Measurements from ENCODE around the gene PSME3IP1. TPM values are rescaled to one million over a fixed set of nuclear protein-coding genes. Genes with fewer than 3 reads are reported as not detected.

The PSME3IP1 gene
- polyA plus RNA-seq, 3 donors = 75.4 to 133 (median 78.6) TPM

DNA sequence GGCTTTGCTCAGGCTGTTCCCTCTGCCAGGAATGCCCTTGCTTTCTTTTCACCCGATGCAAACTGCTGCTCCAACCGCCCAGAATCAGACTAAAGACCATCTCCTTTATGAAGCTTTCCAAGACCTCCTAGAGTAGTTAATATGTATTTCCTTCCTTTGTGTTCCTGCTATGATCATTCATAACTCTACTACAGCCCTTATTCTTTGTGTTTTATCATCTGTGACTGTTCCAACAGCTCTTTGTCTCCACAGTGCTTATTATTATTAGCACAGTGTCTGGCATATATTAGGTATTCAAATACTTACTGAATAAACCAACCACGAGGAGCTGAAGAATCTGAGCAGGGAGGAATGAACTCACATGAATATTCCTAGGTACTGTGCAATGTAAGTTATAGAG is 7.6 kb downstream of the PSME3IP1 start:
- Mint-ChIP-seq H3K9me3 (no peaks in the 10 kb centered on the region), H3K4me3 (no peak overlapping the region), H3K4me1 (peaks cover 2% of the 10 kb centered on the region), H3K36me3 (peaks cover 22 to 42% of the 10 kb centered on the region in 2 donors), H3K27me3 (ENCODE audit: low read depth in 3 of 3) (peaks cover 0 to 1% (median 0%) of the 10 kb centered on the region in 3 donors), H3K27ac (peak overlapping the region in 1 of 7 donors; percentile 2)
- no peak overlapping the region for H2AFZ ChIP-seq (ENCODE audit: insufficient read depth, low read depth, low read length, poor library complexity, severe bottlenecking)
- WGBS (ENCODE audit: insufficient coverage) = no CpG with 5 or more reads among the region's 3 CpGs
- peaks cover 16 to 65% of the 10 kb centered on the region in 2 donors for H3K36me3 ChIP-seq (replicated peaks in 1 of 2; ENCODE audit: control insufficient read depth in 1 of 2, insufficient read depth in 2 of 2, low read length in 2 of 2)
- no peaks in the 10 kb centered on the region for H3K4me1 ChIP-seq (ENCODE audit: control insufficient read depth in 1 of 2, insufficient read depth in 2 of 2, low read length in 2 of 2)
- no peaks in the 10 kb centered on the region for H3K9me3 ChIP-seq (replicated peaks in 1 of 2; ENCODE audit: control insufficient read depth in 1 of 2, insufficient read depth in 1 of 2, low read length in 2 of 2)
- peaks cover 68% of the 10 kb centered on the region for H3K79me2 ChIP-seq (ENCODE audit: insufficient read depth, low read length)
- peaks cover 38% of the 10 kb centered on the region for H4K20me1 ChIP-seq (ENCODE audit: insufficient read depth, low read length)
- DNase-seq = no peak
- TF ChIP-seq, protein P1, sequence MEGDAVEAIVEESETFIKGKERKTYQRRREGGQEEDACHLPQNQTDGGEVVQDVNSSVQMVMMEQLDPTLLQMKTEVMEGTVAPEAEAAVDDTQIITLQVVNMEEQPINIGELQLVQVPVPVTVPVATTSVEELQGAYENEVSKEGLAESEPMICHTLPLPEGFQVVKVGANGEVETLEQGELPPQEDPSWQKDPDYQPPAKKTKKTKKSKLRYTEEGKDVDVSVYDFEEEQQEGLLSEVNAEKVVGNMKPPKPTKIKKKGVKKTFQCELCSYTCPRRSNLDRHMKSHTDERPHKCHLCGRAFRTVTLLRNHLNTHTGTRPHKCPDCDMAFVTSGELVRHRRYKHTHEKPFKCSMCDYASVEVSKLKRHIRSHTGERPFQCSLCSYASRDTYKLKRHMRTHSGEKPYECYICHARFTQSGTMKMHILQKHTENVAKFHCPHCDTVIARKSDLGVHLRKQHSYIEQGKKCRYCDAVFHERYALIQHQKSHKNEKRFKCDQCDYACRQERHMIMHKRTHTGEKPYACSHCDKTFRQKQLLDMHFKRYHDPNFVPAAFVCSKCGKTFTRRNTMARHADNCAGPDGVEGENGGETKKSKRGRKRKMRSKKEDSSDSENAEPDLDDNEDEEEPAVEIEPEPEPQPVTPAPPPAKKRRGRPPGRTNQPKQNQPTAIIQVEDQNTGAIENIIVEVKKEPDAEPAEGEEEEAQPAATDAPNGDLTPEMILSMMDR (IDR thresholded peaks at IDR 0.05) = no peak
- no peak overlapping the region for H3K4me2 ChIP-seq (replicated peaks; ENCODE audit: extremely low read depth, low read length, poor library complexity, severe bottlenecking)
- intact Hi-C loops (cut with micrococcal nuclease) = no loop called here
- no peak overlapping the region for H3K27ac ChIP-seq (ENCODE audit: low read depth in 1 of 2, low read length in 2 of 2)
- H3K4me3 ChIP-seq (replicated peaks in 1 of 3; ENCODE audit: low read depth in 2 of 3, low read length in 3 of 3) = no peak overlapping the region
- H3K9ac ChIP-seq (ENCODE audit: insufficient read depth, low read length, poor library complexity, severe bottlenecking) = no peak overlapping the region
- no peaks in the 10 kb centered on the region for H3K27me3 ChIP-seq (ENCODE audit: control insufficient read depth in 2 of 2, insufficient read depth in 2 of 2, low read length in 2 of 2)

DNA sequence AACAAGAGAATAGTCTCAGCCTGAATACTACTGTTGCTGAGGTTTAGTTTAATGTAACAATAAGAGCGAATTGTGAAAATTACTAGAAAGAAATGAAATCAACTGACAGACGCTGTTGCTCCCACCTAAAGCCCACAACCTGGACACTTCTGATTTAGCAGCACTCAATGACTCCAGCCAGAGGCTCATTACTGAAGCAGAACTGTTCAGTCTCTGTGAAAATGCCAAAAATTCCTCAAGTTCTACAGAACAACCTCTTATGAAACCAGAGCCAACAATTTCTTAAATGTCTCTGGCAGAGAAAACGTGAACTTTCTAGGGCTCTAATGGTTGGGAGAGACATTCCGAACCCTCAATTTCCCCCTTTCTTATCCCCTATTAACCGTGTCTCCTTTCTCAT is 9.9 kb downstream of the PSME3IP1 start:
- Histone ChIP-seq H3K4me3 (replicated peaks in 1 of 3; ENCODE audit: low read depth in 2 of 3, low read length in 3 of 3) (no peak overlapping the region), H3K36me3 (replicated peaks in 1 of 2; ENCODE audit: control insufficient read depth in 1 of 2, insufficient read depth in 2 of 2, low read length in 2 of 2) (peaks cover 39 to 82% of the 10 kb centered on the region in 2 donors), H4K20me1 (ENCODE audit: insufficient read depth, low read length) (peaks cover 20% of the 10 kb centered on the region), H3K4me1 (ENCODE audit: control insufficient read depth in 1 of 2, insufficient read depth in 2 of 2, low read length in 2 of 2) (no peaks in the 10 kb centered on the region), H3K9ac (ENCODE audit: insufficient read depth, low read length, poor library complexity, severe bottlenecking) (no peak overlapping the region), H3K79me2 (ENCODE audit: insufficient read depth, low read length) (peaks cover 45% of the 10 kb centered on the region), H3K9me3 (replicated peaks in 1 of 2; ENCODE audit: control insufficient read depth in 1 of 2, insufficient read depth in 1 of 2, low read length in 2 of 2) (no peaks in the 10 kb centered on the region), H2AFZ (ENCODE audit: insufficient read depth, low read depth, low read length, poor library complexity, severe bottlenecking) (no peak overlapping the region), H3K27me3 (ENCODE audit: control insufficient read depth in 2 of 2, insufficient read depth in 2 of 2, low read length in 2 of 2) (no peaks in the 10 kb centered on the region), H3K27ac (ENCODE audit: low read depth in 1 of 2, low read length in 2 of 2) (no peak overlapping the region), H3K4me2 (replicated peaks; ENCODE audit: extremely low read depth, low read length, poor library complexity, severe bottlenecking) (no peak overlapping the region)
- TF ChIP-seq, protein P1 (IDR thresholded peaks at IDR 0.05) = no peak
- DNase-seq = no peak
- Mint-ChIP-seq H3K4me1 (peaks cover 2% of the 10 kb centered on the region), H3K27me3 (ENCODE audit: low read depth in 3 of 3) (peaks cover 0 to 1% (median 0%) of the 10 kb centered on the region in 3 donors), H3K9me3 (no peaks in the 10 kb centered on the region), H3K36me3 (peaks cover 44 to 61% of the 10 kb centered on the region in 2 donors), H3K27ac (no peak overlapping the region), H3K4me3 (no peak overlapping the region)
- 92% methylated on average over 2 of the region's 5 CpGs for WGBS (ENCODE audit: insufficient coverage)
- intact Hi-C loops (cut with micrococcal nuclease) = no loop called here

Measured in CD14-positive monocyte (primary cell).